OCI-LY7 (cell line): ENCODE data around the gene AMPD3. TPM values are rescaled to one million over a fixed set of nuclear protein-coding genes. Genes with fewer than 3 reads are reported as not detected.

ENCODE experiments used
- BruUV-seq: library from RNA; stranded (reverse); fragments of 400-500 nt; replicated peaks from 2 replicates; lab custom pipeline; 2021; lab: Mats Ljungman, UMichigan
- CTCF ChIA-PET: fragments of 300-600 bp; sonication (Branson Sonifier 250); formaldehyde crosslinking; loops from one replicate; lab custom pipeline; 2022; ENCODE audit warnings: antibody characterized with exemption; ENCODE audit not compliant: unreplicated experiment; lab: Charles Lee
- POLR2A ChIA-PET: fragments of 300-600 bp; sonication (Branson Sonifier 250); formaldehyde crosslinking; loops from one replicate; lab custom pipeline; 2022; ENCODE audit warnings: antibody characterized with exemption; lab: Charles Lee
- DNase-seq: peaks from one replicate; pipeline ENCODE4 v3.0.0-alpha.2; 2015; ENCODE audit warnings: low spot score
- H2AFZ ChIP-seq: fragments of 200-600 bp; sonication (generic), shearing (Covaris generic); 2 replicates; pipeline ENCODE4 v1.6.1; 2014; ENCODE audit warnings: mild to moderate bottlenecking, antibody characterized with exemption, low read length, moderate library complexity
- H3K27ac ChIP-seq: fragments of 200-600 bp; sonication (generic); 2 replicates; pipeline ENCODE4 v1.5.1; 2014; ENCODE audit warnings: mixed run types, low read depth, mild to moderate bottlenecking, moderate library complexity, low read length, inconsistent platforms; ENCODE audit not compliant: poor library complexity, severe bottlenecking
- H3K36me3 ChIP-seq: fragments of 200-600 bp; sonication (generic); 2 replicates; pipeline ENCODE4 v1.6.1; 2014; ENCODE audit warnings: mild to moderate bottlenecking, antibody characterized with exemption, low read length, moderate library complexity, mixed read lengths; ENCODE audit not compliant: insufficient read depth
- H3K4me1 ChIP-seq: fragments of 200-600 bp; sonication (generic); 2 replicates; pipeline ENCODE4 v1.5.1; 2014; ENCODE audit warnings: mild to moderate bottlenecking, low read length; ENCODE audit not compliant: insufficient read depth, poor library complexity, severe bottlenecking
- H3K4me2 ChIP-seq: fragments of 200-600 bp; sonication (generic); 2 replicates; pipeline ENCODE4 v1.6.1; 2014; ENCODE audit warnings: mild to moderate bottlenecking, low read length
- H3K4me3 ChIP-seq: fragments of 200-600 bp; sonication (generic); 2 replicates; pipeline ENCODE4 v1.5.1; 2014; ENCODE audit warnings: mild to moderate bottlenecking, low read depth, low read length; ENCODE audit not compliant: poor library complexity, severe bottlenecking
- H3K79me2 ChIP-seq: fragments of 200-600 bp; sonication (generic); 2 replicates; pipeline ENCODE4 v1.6.1; 2016; ENCODE audit warnings: low read depth, mild to moderate bottlenecking, low read length, moderate library complexity, mixed read lengths; ENCODE audit not compliant: insufficient read depth
- H3K9me2 ChIP-seq: fragments of 200-600 bp; sonication (generic); 2 replicates; pipeline ENCODE4 v1.6.1; 2016; ENCODE audit warnings: mild to moderate bottlenecking, low read length, mixed read lengths; ENCODE audit not compliant: insufficient read depth
- H3K9me3 ChIP-seq: fragments of 200-600 bp; sonication (generic); 2 replicates; pipeline ENCODE4 v1.6.1; 2014; ENCODE audit warnings: mild to moderate bottlenecking, mixed run types, low read length, mixed read lengths
- H4K20me1 ChIP-seq: fragments of 200-600 bp; sonication (generic); 2 replicates; pipeline ENCODE4 v1.6.1; 2014; ENCODE audit warnings: mild to moderate bottlenecking, antibody characterized with exemption, low read length, moderate library complexity, mixed read lengths; ENCODE audit not compliant: insufficient read depth
- EZH2phosphoT487 ChIP-seq: fragments of 200-600 bp; sonication (generic); IDR thresholded peaks from 2 replicates; pipeline ENCODE4 v1.6.1; 2018; ENCODE audit warnings: low read depth, borderline replicate concordance, mild to moderate bottlenecking, mixed run types, antibody characterized with exemption, low read length, moderate library complexity, mixed read lengths
- intact Hi-C: fragments of 100-400 bp; cut with micrococcal nuclease; formaldehyde crosslinking; loops from one replicate; pipeline ENCODE4 v1.10.0; 2022; ENCODE audit not compliant: unreplicated experiment
- total RNA-seq, 2 experiments: library from RNA; depleted of rRNA in 1 of 2; stranded (reverse); fragments of >200 nt in 1 of 2; shearing (Covaris generic) in 1 of 2; gene quantifications; 2 replicates each; pipeline ENCODE4 v1.2.3, GENCODE V29; 2014 to 2022
- TF ChIP-seq, protein P1 (sequence below): fragments of 200-600 bp; sonication (generic); conservative IDR thresholded peaks from 2 replicates; pipeline ENCODE4 v1.5.1; 2014; ENCODE audit warnings: mild to moderate bottlenecking, antibody characterized with exemption, low read length, moderate library complexity, mixed read lengths

AMPD3 gene
- total RNA-seq, 2 experiments from 2014 or later, result 13.5 to 25.6 TPM

DNA sequence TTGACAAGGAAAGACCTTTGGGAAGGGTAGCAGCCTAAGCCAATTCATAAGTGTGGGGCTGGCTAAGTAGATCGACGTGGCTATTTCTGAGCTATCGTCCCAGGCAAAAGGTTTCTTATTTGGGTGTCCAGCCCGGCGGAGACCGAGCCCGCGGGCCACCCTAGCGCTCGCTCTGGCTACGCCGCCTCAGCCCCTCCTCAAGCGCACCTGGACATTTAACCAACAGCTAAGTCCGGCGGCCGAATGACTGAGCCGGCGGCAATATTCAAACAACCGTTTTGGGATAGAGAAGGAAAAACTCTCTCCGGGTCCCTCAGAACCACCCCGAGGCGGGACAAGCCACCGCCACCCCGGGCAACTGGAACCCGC is 85.5 kb downstream of the AMPD3 start:
- H3K4me3 ChIP-seq, result peak overlapping the region; percentile 81
- BruUV-seq, result no TSS peak
- POLR2A ChIA-PET, result interaction anchor here (0.5 to 3.7 kb wide), 17 partner anchors 9 to 269 kb away, joined by 3 to 24 read pairs (median 4); partner anchors contain the start of genes AMPD3 and EIF4G2
- no peaks in the 10 kb centered on the region for H4K20me1 ChIP-seq
- intact Hi-C loops, result loop anchor here (2.0 to 10.0 kb wide), 3 partner anchors 84 to 194 kb away; no protein-coding TSS in a partner anchor
- H3K79me2 ChIP-seq, result no peaks in the 10 kb centered on the region
- peak; percentile 13 for DNase-seq
- H3K27ac ChIP-seq, result no peak overlapping the region
- H2AFZ ChIP-seq, result peak overlapping the region; percentile 65
- peak overlapping the region; percentile 92 for H3K4me2 ChIP-seq
- CTCF ChIA-PET, result interaction anchor here (0.6 to 2.1 kb wide), 6 partner anchors 9 to 321 kb away, joined by 3 to 7 read pairs (median 4); no protein-coding TSS in a partner anchor
- peaks cover 7% of the 10 kb centered on the region for H3K4me1 ChIP-seq
- TF ChIP-seq, protein P1, sequence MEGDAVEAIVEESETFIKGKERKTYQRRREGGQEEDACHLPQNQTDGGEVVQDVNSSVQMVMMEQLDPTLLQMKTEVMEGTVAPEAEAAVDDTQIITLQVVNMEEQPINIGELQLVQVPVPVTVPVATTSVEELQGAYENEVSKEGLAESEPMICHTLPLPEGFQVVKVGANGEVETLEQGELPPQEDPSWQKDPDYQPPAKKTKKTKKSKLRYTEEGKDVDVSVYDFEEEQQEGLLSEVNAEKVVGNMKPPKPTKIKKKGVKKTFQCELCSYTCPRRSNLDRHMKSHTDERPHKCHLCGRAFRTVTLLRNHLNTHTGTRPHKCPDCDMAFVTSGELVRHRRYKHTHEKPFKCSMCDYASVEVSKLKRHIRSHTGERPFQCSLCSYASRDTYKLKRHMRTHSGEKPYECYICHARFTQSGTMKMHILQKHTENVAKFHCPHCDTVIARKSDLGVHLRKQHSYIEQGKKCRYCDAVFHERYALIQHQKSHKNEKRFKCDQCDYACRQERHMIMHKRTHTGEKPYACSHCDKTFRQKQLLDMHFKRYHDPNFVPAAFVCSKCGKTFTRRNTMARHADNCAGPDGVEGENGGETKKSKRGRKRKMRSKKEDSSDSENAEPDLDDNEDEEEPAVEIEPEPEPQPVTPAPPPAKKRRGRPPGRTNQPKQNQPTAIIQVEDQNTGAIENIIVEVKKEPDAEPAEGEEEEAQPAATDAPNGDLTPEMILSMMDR, result no peak
- no peak for TF ChIP-seq EZH2phosphoT487
- H3K9me2 ChIP-seq, result no peaks in the 10 kb centered on the region
- no peaks in the 10 kb centered on the region for H3K36me3 ChIP-seq
- H3K9me3 ChIP-seq, result peaks cover 7% of the 10 kb centered on the region; the same call in 1 of the 2 replicates

- Histone ChIP-seq H3K4me3 (peak within 1 kb of the TSS; percentile 81), H3K4me1 (peaks cover 7% of the 10 kb centered on the region), H2AFZ (peak within 1 kb of the TSS; percentile 99), H3K79me2 (no peaks in the 10 kb centered on the region), H3K36me3 (no peaks in the 10 kb centered on the region), H3K4me2 (peak within 1 kb of the TSS; percentile 92), H3K27ac (no peak within 1 kb of the TSS), H3K9me2 (no peaks in the 10 kb centered on the region), H3K9me3 (peaks cover 7% of the 10 kb centered on the region; the same call in 1 of the 2 replicates), H4K20me1 (no peaks in the 10 kb centered on the region)
- peak; percentile 93 for DNase-seq
- CTCF ChIA-PET, result interaction anchor here (0.6 to 2.1 kb wide), 7 partner anchors 8 to 320 kb away, joined by 3 to 7 read pairs (median 4); no protein-coding TSS in a partner anchor
- TF ChIP-seq EZH2phosphoT487, result no peak
- TF ChIP-seq, protein P1, result peak; percentile 78
- intact Hi-C loops, result loop anchor here (2.0 to 10.0 kb wide), 3 partner anchors 84 to 194 kb away; no protein-coding TSS in a partner anchor
- no TSS peak for BruUV-seq
- POLR2A ChIA-PET, result interaction anchor here (0.5 to 3.7 kb wide), 15 partner anchors 9 to 293 kb away, joined by 3 to 24 read pairs (median 4); partner anchors contain the start of genes AMPD3 and EIF4G2
These were observed 86.0 kb downstream of the AMPD3 start, which contains the start of gene RNF141 for GRCh38 chr11:10540915-10541560. Gene RNF141, minus strand, starts transcription at chr11:10541187. Its CDS starts 7,029 bp downstream, at chr11:10534158.
